ENCODE data around the gene KLK6. TPM values are rescaled to one million over a fixed set of nuclear protein-coding genes. Genes with fewer than 3 reads are reported as not detected.

Gene KLK6
- total RNA-seq, 4 donors from 2014 or later: not detected

DNA sequence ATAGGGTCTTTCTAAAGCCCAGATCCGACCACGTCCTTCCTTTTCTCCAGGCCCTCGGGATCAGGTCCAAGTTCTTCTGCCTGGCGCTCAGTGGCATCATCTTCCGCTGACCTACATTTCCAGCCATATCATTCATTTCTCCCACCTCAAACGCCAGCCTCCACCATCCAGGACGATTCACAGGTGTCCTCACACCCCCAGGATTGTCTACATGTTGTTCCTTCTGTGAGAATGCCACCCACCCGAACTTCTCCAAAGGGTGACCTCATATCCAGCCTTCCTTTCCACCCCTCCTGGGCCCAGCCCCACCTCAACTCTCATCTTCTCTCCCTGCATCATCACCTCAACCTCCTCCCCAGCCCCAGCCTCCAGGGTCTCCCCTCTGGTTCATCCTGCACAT lies 11.8 kb downstream of the KLK6 start:
- H3K27me3 ChIP-seq: no peaks in the 10 kb centered on the region
- no peaks in the 10 kb centered on the region for H3K9me3 ChIP-seq
- no peak for TF ChIP-seq POLR2A (IDR thresholded peaks at IDR 0.05)
- TF ChIP-seq, protein P1, sequence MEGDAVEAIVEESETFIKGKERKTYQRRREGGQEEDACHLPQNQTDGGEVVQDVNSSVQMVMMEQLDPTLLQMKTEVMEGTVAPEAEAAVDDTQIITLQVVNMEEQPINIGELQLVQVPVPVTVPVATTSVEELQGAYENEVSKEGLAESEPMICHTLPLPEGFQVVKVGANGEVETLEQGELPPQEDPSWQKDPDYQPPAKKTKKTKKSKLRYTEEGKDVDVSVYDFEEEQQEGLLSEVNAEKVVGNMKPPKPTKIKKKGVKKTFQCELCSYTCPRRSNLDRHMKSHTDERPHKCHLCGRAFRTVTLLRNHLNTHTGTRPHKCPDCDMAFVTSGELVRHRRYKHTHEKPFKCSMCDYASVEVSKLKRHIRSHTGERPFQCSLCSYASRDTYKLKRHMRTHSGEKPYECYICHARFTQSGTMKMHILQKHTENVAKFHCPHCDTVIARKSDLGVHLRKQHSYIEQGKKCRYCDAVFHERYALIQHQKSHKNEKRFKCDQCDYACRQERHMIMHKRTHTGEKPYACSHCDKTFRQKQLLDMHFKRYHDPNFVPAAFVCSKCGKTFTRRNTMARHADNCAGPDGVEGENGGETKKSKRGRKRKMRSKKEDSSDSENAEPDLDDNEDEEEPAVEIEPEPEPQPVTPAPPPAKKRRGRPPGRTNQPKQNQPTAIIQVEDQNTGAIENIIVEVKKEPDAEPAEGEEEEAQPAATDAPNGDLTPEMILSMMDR (IDR thresholded peaks at IDR 0.05): no peak
- no peak overlapping the region for H3K4me3 ChIP-seq (replicated peaks in 1 of 3)
- WGBS, 2 donors: 80 to 84% methylated on average over 8 of the region's 8 CpGs
- H3K27ac ChIP-seq: no peak overlapping the region
- intact Hi-C loops (cut with DNase I): no loop called here
- no peaks in the 10 kb centered on the region for H3K36me3 ChIP-seq
- no peak for DNase-seq
- H3K4me1 ChIP-seq: no peaks in the 10 kb centered on the region

GRCh38 chr19:50952910-50953309 lies 16.5 kb downstream of the KLK6 start, which contains the start of gene KLK5:
KLK5 (minus strand) TSS chr19:50953038; CDS start chr19:50952657, 381 bp downstream.
- no peak for DNase-seq
- H3K27ac ChIP-seq: no peak within 1 kb of the TSS

DNA sequence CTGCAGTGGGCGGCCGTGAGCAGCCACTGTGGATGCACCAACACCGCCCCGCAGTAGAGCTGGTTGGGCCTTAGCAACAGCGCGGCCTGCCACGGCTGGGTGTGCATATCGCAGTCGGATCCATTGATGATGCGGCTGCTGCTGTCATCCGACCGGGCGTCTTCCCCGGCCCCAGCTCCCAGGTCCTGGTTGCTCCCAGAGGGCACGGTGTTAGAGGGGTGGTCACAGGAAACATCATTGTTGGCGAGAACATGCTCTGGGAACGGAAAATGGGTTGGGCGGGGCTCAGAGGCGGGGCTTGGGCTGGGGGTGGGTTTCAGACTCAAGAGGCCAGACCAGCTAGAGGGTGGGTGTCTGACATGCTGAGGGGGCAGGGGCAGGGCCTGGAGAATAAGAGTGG lies 19.5 kb downstream of the KLK6 start:
- intact Hi-C loops (cut with DNase I): no loop called here
- Histone ChIP-seq H3K36me3 (no peaks in the 10 kb centered on the region), H3K27ac (no peak overlapping the region), H3K4me1 (no peaks in the 10 kb centered on the region), H3K9me3 (no peaks in the 10 kb centered on the region), H3K27me3 (no peaks in the 10 kb centered on the region), H3K4me3 (replicated peaks in 1 of 3) (no peak overlapping the region)
- no peak for DNase-seq
- WGBS, 2 donors: 58 to 75% methylated on average over 13 to 19 of the region's 19 CpGs
- no peak for TF ChIP-seq POLR2A (IDR thresholded peaks at IDR 0.05)
- TF ChIP-seq, protein P1 (IDR thresholded peaks at IDR 0.05): no peak

More at GRCh38 chr19:50952910-50953309, 16.5 kb downstream of the KLK6 start, which contains the start of gene KLK5:
- Histone ChIP-seq H3K4me1 (no peaks in the 10 kb centered on the region), H3K36me3 (no peaks in the 10 kb centered on the region), H3K27me3 (no peaks in the 10 kb centered on the region), H3K9me3 (no peaks in the 10 kb centered on the region), H3K4me3 (replicated peaks in 1 of 3) (no peak within 1 kb of the TSS)
- WGBS, 2 donors: 3 to 12% methylated on average over 4 to 6 of the region's 7 CpGs
- TF ChIP-seq, protein P1 (IDR thresholded peaks at IDR 0.05): no peak
- TF ChIP-seq POLR2A (IDR thresholded peaks at IDR 0.05): no peak
- intact Hi-C loops (cut with DNase I): no loop called here

- Histone ChIP-seq H3K4me3 (replicated peaks in 1 of 3) (no peak overlapping the region), H3K4me1 (no peaks in the 10 kb centered on the region), H3K36me3 (no peaks in the 10 kb centered on the region), H3K27ac (no peak overlapping the region), H3K27me3 (no peaks in the 10 kb centered on the region), H3K9me3 (no peaks in the 10 kb centered on the region)
- TF ChIP-seq, protein P1 (IDR thresholded peaks at IDR 0.05): no peak
- no peak for TF ChIP-seq POLR2A (IDR thresholded peaks at IDR 0.05)
- no peak for DNase-seq
- intact Hi-C loops (cut with DNase I): no loop called here
- WGBS, 2 donors: 83 to 86% methylated on average over 4 of the region's 4 CpGs
Measured at GRCh38 chr19:50947123-50947522, 22.3 kb downstream of the KLK6 start.

DNA sequence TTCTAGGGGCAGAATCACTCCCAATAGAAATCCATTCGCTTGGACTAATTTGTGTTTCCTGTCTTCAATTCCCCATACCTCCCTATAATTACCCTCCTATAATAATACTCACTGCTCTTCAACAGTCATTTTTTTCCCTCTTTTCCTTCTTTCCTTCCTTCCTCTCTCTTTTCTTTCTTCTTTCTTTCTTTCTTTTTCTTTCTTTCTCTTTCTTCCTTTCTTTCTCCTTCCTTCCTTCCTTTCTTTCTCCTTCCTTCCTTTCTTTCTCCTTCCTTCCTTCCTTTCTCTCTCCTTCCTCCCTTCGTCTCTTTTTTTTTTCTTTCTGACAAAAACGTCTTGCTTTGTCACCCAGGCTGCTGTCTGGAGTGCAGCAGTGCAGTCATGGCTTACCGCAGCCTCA lies 24.6 kb downstream of the KLK6 start:
- 70% methylated on average over 4 of the region's 4 CpGs for WGBS, 2 donors
- Histone ChIP-seq H3K27ac (no peak overlapping the region), H3K27me3 (no peaks in the 10 kb centered on the region)

More for the DNA sequence above, 24.6 kb downstream of the KLK6 start:
- Histone ChIP-seq H3K4me3 (replicated peaks in 1 of 3) (no peak overlapping the region), H3K4me1 (no peaks in the 10 kb centered on the region), H3K9me3 (no peaks in the 10 kb centered on the region), H3K36me3 (no peaks in the 10 kb centered on the region)
- TF ChIP-seq POLR2A (IDR thresholded peaks at IDR 0.05): no peak
- TF ChIP-seq, protein P1 (IDR thresholded peaks at IDR 0.05): no peak
- intact Hi-C loops (cut with DNase I): no loop called here
- DNase-seq: no peak

All from thyroid gland (tissue), 4 donors.